Measurements from ENCODE around the gene ITIH3.

- TF ChIP-seq CTCF (IDR thresholded peaks at IDR 0.05): no peak
- TF ChIP-seq ZFX (IDR thresholded peaks at IDR 0.05; ENCODE audit: borderline replicate concordance): no peak
These were observed 51.9 kb downstream of the ITIH3 start for GRCh38 chr3:52846432-52846965.

All from 22Rv1 (cell line).